Measurements from ENCODE around the gene JAZF1. TPM values are rescaled to one million over a fixed set of nuclear protein-coding genes. Genes with fewer than 3 reads are reported as not detected.

Gene JAZF1
- total RNA-seq, 4 donors from 2014 or later, result 27.8 to 36.5 (median 30.5) TPM

DNA sequence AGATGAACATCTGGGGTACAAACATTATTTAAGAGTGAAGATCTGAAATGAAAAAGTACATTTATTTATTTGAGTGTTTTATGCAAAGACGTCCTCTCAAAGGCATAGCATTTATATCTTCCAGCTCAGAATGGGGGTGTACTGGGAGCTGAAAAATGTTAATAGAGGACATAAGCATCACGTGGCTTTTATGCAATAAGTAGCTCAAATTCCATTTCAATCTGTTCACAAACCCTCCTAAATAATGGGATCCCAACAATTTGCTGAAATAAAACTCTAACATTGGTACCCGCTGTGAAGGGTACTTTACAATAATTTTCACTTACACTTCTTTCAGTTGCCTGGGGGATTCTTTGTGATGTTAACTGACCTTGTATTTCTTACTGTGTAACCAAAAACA lies 268.7 kb downstream of the JAZF1 start:
- ATAC-seq, result no peak
- 81 to 91% methylated on average over 3 of the region's 3 CpGs for WGBS, 2 donors (ENCODE audit: low coverage in 1 of 2)

DNA sequence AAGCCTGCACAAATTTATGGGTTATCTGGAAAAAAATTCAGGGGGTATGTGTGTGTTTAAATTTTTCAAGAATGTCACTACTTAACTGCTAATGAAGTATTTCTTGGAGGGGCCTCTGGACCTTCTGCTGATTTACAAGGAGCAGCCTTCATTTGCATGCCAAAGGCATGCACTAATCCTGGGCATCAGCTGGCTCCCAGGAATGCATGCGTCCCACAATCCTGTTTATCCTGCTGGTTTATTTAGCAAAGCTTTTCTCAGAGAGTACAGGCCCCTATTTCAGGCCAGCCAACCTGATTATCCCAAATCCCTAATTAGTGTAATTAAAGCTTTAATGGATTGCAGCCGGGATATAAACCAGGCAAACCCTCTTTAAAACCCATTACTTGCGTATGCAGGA lies 270.3 kb downstream of the JAZF1 start:
- peaks cover 0 to 17% (median 2%) of the 10 kb centered on the region in 3 donors for H3K4me1 ChIP-seq
- TF ChIP-seq POLR2A (IDR thresholded peaks at IDR 0.05) (no peak), EP300 (IDR thresholded peaks at IDR 0.05) (no peak), POLR2AphosphoS5 (IDR thresholded peaks at IDR 0.05) (no peak)
- TF ChIP-seq, protein P1, sequence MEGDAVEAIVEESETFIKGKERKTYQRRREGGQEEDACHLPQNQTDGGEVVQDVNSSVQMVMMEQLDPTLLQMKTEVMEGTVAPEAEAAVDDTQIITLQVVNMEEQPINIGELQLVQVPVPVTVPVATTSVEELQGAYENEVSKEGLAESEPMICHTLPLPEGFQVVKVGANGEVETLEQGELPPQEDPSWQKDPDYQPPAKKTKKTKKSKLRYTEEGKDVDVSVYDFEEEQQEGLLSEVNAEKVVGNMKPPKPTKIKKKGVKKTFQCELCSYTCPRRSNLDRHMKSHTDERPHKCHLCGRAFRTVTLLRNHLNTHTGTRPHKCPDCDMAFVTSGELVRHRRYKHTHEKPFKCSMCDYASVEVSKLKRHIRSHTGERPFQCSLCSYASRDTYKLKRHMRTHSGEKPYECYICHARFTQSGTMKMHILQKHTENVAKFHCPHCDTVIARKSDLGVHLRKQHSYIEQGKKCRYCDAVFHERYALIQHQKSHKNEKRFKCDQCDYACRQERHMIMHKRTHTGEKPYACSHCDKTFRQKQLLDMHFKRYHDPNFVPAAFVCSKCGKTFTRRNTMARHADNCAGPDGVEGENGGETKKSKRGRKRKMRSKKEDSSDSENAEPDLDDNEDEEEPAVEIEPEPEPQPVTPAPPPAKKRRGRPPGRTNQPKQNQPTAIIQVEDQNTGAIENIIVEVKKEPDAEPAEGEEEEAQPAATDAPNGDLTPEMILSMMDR (IDR thresholded peaks at IDR 0.05), result no peak
- no peaks in the 10 kb centered on the region for H3K36me3 ChIP-seq
- H3K9me3 ChIP-seq, result no peaks in the 10 kb centered on the region
- H3K27ac ChIP-seq, result no peak overlapping the region
- no peaks in the 10 kb centered on the region for H3K27me3 ChIP-seq
- no peak overlapping the region for H3K4me3 ChIP-seq
- no peak for ATAC-seq
- 83% methylated on average over 1 of the region's 3 CpGs; no CpG with 5 or more reads in 1 of the 2 donors for WGBS, 2 donors (ENCODE audit: low coverage in 1 of 2)

More for the DNA sequence above, 268.7 kb downstream of the JAZF1 start:
- Histone ChIP-seq H3K4me1 (peaks cover 0 to 8% (median 0%) of the 10 kb centered on the region in 3 donors), H3K36me3 (no peaks in the 10 kb centered on the region), H3K9me3 (no peaks in the 10 kb centered on the region), H3K4me3 (no peak overlapping the region), H3K27ac (no peak overlapping the region), H3K27me3 (no peaks in the 10 kb centered on the region)
- TF ChIP-seq, protein P1 (IDR thresholded peaks at IDR 0.05), result no peak
- TF ChIP-seq EP300 (IDR thresholded peaks at IDR 0.05) (no peak), POLR2AphosphoS5 (IDR thresholded peaks at IDR 0.05) (no peak), POLR2A (IDR thresholded peaks at IDR 0.05) (no peak)

DNA sequence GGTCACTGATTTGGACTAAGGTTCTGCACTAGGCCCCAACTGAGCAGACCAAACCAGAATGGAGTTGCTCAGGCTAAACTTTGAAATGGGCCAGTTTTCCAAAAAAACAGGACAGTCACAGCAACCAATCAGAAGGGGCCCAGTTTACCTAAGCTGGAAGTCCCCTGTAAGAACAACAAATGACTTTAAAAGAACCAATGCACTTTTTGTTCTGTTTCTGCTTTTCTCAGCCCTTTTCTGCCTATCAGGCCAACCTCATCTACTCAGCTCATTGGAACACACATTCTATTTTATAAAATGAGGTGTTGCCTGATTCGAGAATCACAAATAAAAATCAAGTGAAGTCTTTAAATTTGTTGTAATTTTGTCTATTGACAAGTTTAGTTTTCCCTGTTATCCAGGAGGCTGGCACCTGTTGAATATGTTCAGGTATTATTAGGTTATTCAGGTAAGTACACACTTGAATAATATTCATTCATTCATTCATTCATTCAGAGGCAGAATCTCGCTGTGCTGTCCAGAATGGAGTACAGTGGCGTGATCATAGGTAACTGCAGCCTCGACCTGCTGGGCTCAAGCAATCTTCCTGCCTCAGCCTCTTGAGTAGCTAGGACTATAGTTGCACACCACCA lies 271.9 kb downstream of the JAZF1 start:
- Histone ChIP-seq H3K4me1 (peaks cover 0 to 11% (median 2%) of the 10 kb centered on the region in 3 donors), H3K36me3 (no peaks in the 10 kb centered on the region), H3K27ac (no peak overlapping the region), H3K4me3 (no peak overlapping the region), H3K27me3 (no peaks in the 10 kb centered on the region), H3K9me3 (no peaks in the 10 kb centered on the region)
- no peak for ATAC-seq
- TF ChIP-seq POLR2AphosphoS5 (IDR thresholded peaks at IDR 0.05) (no peak), POLR2A (IDR thresholded peaks at IDR 0.05) (no peak), EP300 (IDR thresholded peaks at IDR 0.05) (no peak)
- TF ChIP-seq, protein P1 (IDR thresholded peaks at IDR 0.05), result no peak
- WGBS, 2 donors (ENCODE audit: low coverage in 1 of 2), result 91 to 97% methylated on average over 3 of the region's 4 CpGs

DNA sequence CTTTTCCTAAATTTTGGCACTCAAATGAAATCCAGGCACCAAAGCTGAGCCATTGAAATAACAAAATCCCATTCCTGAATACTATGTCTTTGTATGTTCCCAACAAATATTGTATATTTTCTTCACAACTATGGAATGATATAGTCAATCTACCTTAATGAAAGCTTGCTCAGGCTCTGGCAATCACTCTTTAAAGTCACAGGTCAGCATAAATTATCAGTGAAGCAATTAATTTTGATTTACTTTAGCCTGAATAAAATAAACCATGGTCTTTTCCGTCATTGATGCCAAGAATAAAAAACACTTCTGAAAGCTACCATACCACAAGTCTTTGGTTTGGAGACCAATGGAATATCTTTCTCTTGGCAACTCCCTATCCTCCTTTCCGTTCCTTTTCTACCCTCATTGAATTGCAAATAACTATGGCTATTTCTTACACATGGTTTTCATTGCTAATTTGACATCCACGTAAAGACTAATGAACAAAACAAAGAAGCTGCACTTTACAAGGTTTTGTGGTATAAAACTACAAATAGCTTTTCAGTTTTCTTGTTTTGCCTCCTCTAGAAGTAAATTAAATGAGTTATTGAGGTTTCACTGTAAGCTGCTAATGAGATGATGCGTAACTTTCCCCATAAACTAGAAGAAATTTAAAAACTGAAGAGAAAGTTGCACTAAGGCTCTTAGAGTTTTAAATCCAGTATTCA lies 274.1 kb downstream of the JAZF1 start:
- no peak for TF ChIP-seq EP300 (IDR thresholded peaks at IDR 0.05)
- TF ChIP-seq POLR2AphosphoS5 (IDR thresholded peaks at IDR 0.05), result no peak
- no peak for TF ChIP-seq POLR2A (IDR thresholded peaks at IDR 0.05)
- TF ChIP-seq, protein P1 (IDR thresholded peaks at IDR 0.05), result no peak
- Histone ChIP-seq H3K9me3 (no peaks in the 10 kb centered on the region), H3K27me3 (no peaks in the 10 kb centered on the region), H3K4me3 (no peak overlapping the region), H3K36me3 (no peaks in the 10 kb centered on the region), H3K4me1 (peaks cover 0 to 16% (median 2%) of the 10 kb centered on the region in 3 donors), H3K27ac (no peak overlapping the region)
- WGBS, 2 donors (ENCODE audit: low coverage in 1 of 2), result 71 to 75% methylated on average over 4 of the region's 4 CpGs
- no peak for ATAC-seq

Data from gastroesophageal sphincter (tissue), 4 donors.